HepG2 (cell line): ENCODE data around the gene TRIM34. TPM values are rescaled to one million over a fixed set of nuclear protein-coding genes. Genes with fewer than 3 reads are reported as not detected.

Experiments used
- ATAC-seq: fragments of 200-7000 bp; cut with Tn5 transposase; 3 replicates; pipeline ENCODE4 v1.9.1; 2020; ENCODE audit warnings: mild to moderate bottlenecking, moderate library complexity
- BruUV-seq: library from RNA; stranded (reverse); fragments of 400-500 nt; replicated peaks from 2 replicates; lab custom pipeline; 2021; lab: Mats Ljungman, UMichigan
- CTCF ChIA-PET: fragments of 300-600 bp; formaldehyde crosslinking; extraction: SDS; loops from one replicate; lab custom pipeline; 2021; ENCODE audit warnings: low total read pairs, inconsistent platforms, low intra/inter-chr PET ratio; lab: Yijun Ruan, JAX
- POLR2A ChIA-PET: fragments of 350-600 bp; sonication (Branson Sonifier 250); formaldehyde crosslinking; loops from one replicate; lab custom pipeline; 2020; ENCODE audit warnings: antibody characterized with exemption, inconsistent platforms; lab: Yijun Ruan, JAX
- DNase-seq: peaks from one replicate; pipeline ENCODE4 v3.0.0-alpha.2; 2015; ENCODE audit warnings: low spot score
- FAIRE-seq: peaks from 3 replicates; lab custom pipeline; 2011; peaks lifted over from hg19 to GRCh38; lab: Jason Lieb, UNC
- H2AFZ ChIP-seq: one replicate; pipeline ENCODE4 v1.6.1; 2011; ENCODE audit warnings: low read length, inconsistent platforms
- H3K27ac ChIP-seq: fragments of 300-600 bp; 3 replicates; pipeline ENCODE4 v1.8.0; 2011; ENCODE audit warnings: mixed run types, mild to moderate bottlenecking, mixed read lengths, low read length, inconsistent platforms; ENCODE audit not compliant: insufficient read depth; ENCODE audit errors: extremely low read length
- H3K27me3 ChIP-seq, 2 experiments: fragments of 200-600 bp in 1 of 2; 2 replicates in 1 of 2; 3 replicates in 1 of 2; pipeline versions ENCODE4 v1.6.0 to v1.8.0; 2011; ENCODE audit warnings: low read length in 2 of 2, mild to moderate bottlenecking in 2 of 2, moderate library complexity in 2 of 2, inconsistent platforms in 1 of 2; ENCODE audit not compliant: insufficient read depth in 2 of 2, control insufficient read depth in 1 of 2
- H3K36me3 ChIP-seq, 2 experiments: fragments of 200-600 bp in 1 of 2; replicated peaks in 1 of 2; 2 replicates in 1 of 2; 3 replicates in 1 of 2; pipeline versions ENCODE4 v1.5.1 to v1.8.0; 2011; ENCODE audit warnings: low read length in 2 of 2, inconsistent platforms in 1 of 2; ENCODE audit not compliant: insufficient read depth in 2 of 2, control insufficient read depth in 1 of 2
- H3K4me1 ChIP-seq: 2 replicates; pipeline ENCODE4 v1.5.1; 2012; ENCODE audit warnings: low read length, inconsistent platforms; ENCODE audit not compliant: insufficient read depth
- H3K4me2 ChIP-seq: 2 replicates; pipeline ENCODE4 v1.6.0; 2011; ENCODE audit warnings: low read depth, low read length, inconsistent platforms
- H3K4me3 ChIP-seq, 3 experiments: fragments of 200-600 bp in 1 of 3; sonication (generic), shearing (Covaris generic) in 1 of 3; replicated peaks in 1 of 3; 2 replicates each; pipeline ENCODE4 v1.5.1; 2011 to 2016; ENCODE audit warnings: low read length in 3 of 3, inconsistent platforms in 2 of 3, low read depth in 2 of 3, mild to moderate bottlenecking in 2 of 3, control low read depth in 1 of 3, mixed read lengths in 1 of 3; ENCODE audit not compliant: insufficient read depth in 1 of 3
- H3K79me2 ChIP-seq: one replicate; pipeline ENCODE4 v1.6.1; 2011; ENCODE audit warnings: low read length, inconsistent platforms; ENCODE audit not compliant: insufficient read depth
- H3K9ac ChIP-seq: 2 replicates; pipeline ENCODE4 v1.6.0; 2011; ENCODE audit warnings: mild to moderate bottlenecking, low read depth, low read length, inconsistent platforms; ENCODE audit not compliant: insufficient read depth
- H3K9me3 ChIP-seq: 2 replicates; pipeline ENCODE4 v1.5.1; 2012; ENCODE audit warnings: mild to moderate bottlenecking, low read length
- H4K20me1 ChIP-seq: 2 replicates; pipeline ENCODE4 v1.6.0; 2011; ENCODE audit warnings: inconsistent platforms, mild to moderate bottlenecking, low read length, moderate library complexity; ENCODE audit not compliant: insufficient read depth
- CEBPZ ChIP-seq: IDR thresholded peaks from 2 replicates; pipeline ENCODE4 v1.6.1; 2012; ENCODE audit warnings: low read length, improper control_type of control experiment
- CTCF ChIP-seq: sonication (generic); formaldehyde crosslinking; IDR thresholded peaks from 2 replicates; pipeline ENCODE4 v1.5.0; 2020; ENCODE audit warnings: mild to moderate bottlenecking, missing genetic modification reagents, moderate library complexity
- ETS1 ChIP-seq: sonication (generic); formaldehyde crosslinking; IDR thresholded peaks from 2 replicates; pipeline ENCODE4 v1.4.0; 2020; ENCODE audit warnings: missing genetic modification reagents
- FOXM1 ChIP-seq: sonication (generic); formaldehyde crosslinking; IDR thresholded peaks from 2 replicates; pipeline ENCODE4 v1.5.0; 2020; ENCODE audit warnings: missing genetic modification reagents
- GTF2F1 ChIP-seq: fragments of 150-350 bp; IDR thresholded peaks from 2 replicates; pipeline ENCODE4 v1.6.1; 2014; ENCODE audit warnings: low read length
- IRF1 ChIP-seq: sonication (generic); formaldehyde crosslinking; IDR thresholded peaks from 2 replicates; pipeline ENCODE4 v1.4.0; 2020; ENCODE audit warnings: low read depth, mild to moderate bottlenecking, missing genetic modification reagents
- PBX3 ChIP-seq: sonication (generic); formaldehyde crosslinking; IDR thresholded peaks from 2 replicates; pipeline ENCODE4 v1.8.1; 2023; ENCODE audit warnings: missing genetic modification reagents, inconsistent platforms, borderline replicate concordance
- SAFB2 ChIP-seq: sonication (generic); formaldehyde crosslinking; IDR thresholded peaks from 2 replicates; pipeline ENCODE4 v1.5.1; 2020; ENCODE audit warnings: missing genetic modification reagents, low read depth, mild to moderate bottlenecking, borderline replicate concordance
- SNAPC2 ChIP-seq: sonication (generic); formaldehyde crosslinking; IDR thresholded peaks from 2 replicates; pipeline ENCODE4 v1.8.1; 2022; ENCODE audit warnings: mild to moderate bottlenecking, missing genetic modification reagents
- TCF7L2 ChIP-seq: IDR thresholded peaks from 2 replicates; pipeline ENCODE4 v1.6.1; 2011; ENCODE audit warnings: mild to moderate bottlenecking, low read depth, low read length, moderate library complexity
- ZNF326 ChIP-seq: sonication (generic); formaldehyde crosslinking; IDR thresholded peaks from 2 replicates; pipeline ENCODE4 v1.4.0; 2020; ENCODE audit warnings: missing genetic modification reagents, borderline replicate concordance
- ZNF383 ChIP-seq: sonication (generic); formaldehyde crosslinking; IDR thresholded peaks from 2 replicates; pipeline ENCODE4 v1.4.0; 2020; ENCODE audit warnings: missing genetic modification reagents, mild to moderate bottlenecking, borderline replicate concordance
- ZNF451 ChIP-seq: sonication (generic); formaldehyde crosslinking; IDR thresholded peaks from 2 replicates; pipeline ENCODE4 v1.5.0; 2020; ENCODE audit warnings: mild to moderate bottlenecking, missing genetic modification reagents
- ZNF644 ChIP-seq: IDR thresholded peaks from 2 replicates; pipeline ENCODE4 v1.6.1; 2016; ENCODE audit warnings: low read depth
- ZNF75D ChIP-seq: sonication (generic); formaldehyde crosslinking; IDR thresholded peaks from 2 replicates; pipeline ENCODE4 v1.8.1; 2023; ENCODE audit warnings: missing genetic modification reagents, mild to moderate bottlenecking, borderline replicate concordance
- WGBS: methylation state at CpG from one replicate; pipeline ENCODE4 v1.1.6; 2017; ENCODE audit warnings: low lambda C conversion rate; 5-methylcytosine and 5-hydroxymethylcytosine counted together
- in situ Hi-C: cut with HindIII; loops from 2 replicates; pipeline ENCODE4 v1.10.0; 2017; ENCODE audit warnings: low pct_unique_long_range_greater_than_20kb; ENCODE audit not compliant: extremely low pct_ligation_motif_present
- intact Hi-C: fragments of 100-400 bp; cut with micrococcal nuclease; formaldehyde crosslinking; loops from one replicate; pipeline ENCODE4 v1.10.0; 2022; ENCODE audit not compliant: unreplicated experiment
- polyA plus RNA-seq, 8 experiments: library from polyadenylated mRNA; depleted of rRNA in 3 of 8; stranded (reverse) in 7 of 8; unstranded in 1 of 8; fragments of >200 nt; fragmentation: Illumina TruSeq in 4 of 8; extraction: Trizol in 4 of 8; gene quantifications; 2 replicates each; pipeline versions ENCODE4 v1.2.1 to v1.2.3, GENCODE V29; 2011 to 2016; ENCODE audit warnings: low read depth in 4 of 8, missing spikeins in 1 of 8, mixed read lengths in 1 of 8; ENCODE audit not compliant: insufficient read depth in 1 of 8
- total RNA-seq, 5 experiments: library from RNA; depleted of rRNA; stranded (reverse); fragments of >200 nt; fragmentation: Illumina TruSeq; extraction: Trizol; gene quantifications; 2 replicates each; pipeline ENCODE4 v1.2.3, GENCODE V29; 2016; ENCODE audit warnings: low read depth in 1 of 5
- TF ChIP-seq, protein P1 (sequence below): IDR thresholded peaks from 2 replicates; pipeline ENCODE4 v1.6.1; 2016; ENCODE audit warnings: missing compliant biosample characterization, missing genetic modification reagents, borderline replicate concordance

Gene TRIM34
- total and polyA plus RNA-seq, 2 of the 13 experiments (the other 11 are each of a cell fraction or from before 2014, with no cell fraction given), result 0.13 to 0.42 TPM

DNA sequence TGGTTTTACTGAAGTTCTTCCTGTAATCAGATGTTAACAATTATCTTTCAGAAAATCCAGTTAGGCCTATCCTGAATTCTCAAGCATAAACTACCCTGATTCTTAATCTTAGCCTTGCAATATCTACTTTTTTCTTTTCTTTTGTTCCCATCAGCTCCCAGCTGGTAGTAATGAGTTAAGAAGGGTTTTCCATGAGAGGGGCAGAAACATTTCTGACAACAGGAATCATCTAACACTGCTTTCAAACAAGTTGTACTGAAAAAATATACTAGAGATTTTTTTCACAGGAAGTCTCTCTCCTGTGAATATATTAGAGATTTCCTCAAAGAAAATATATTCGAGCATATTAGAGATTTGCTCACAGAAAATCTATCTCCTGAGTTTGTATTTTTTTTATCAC is 31.7 kb upstream of the TRIM34 start:
- no peaks in the 10 kb centered on the region for H3K27me3 ChIP-seq
- CTCF ChIA-PET, result no interaction called here
- no peaks in the 10 kb centered on the region for H4K20me1 ChIP-seq
- no TSS peak for BruUV-seq
- no peak overlapping the region for H3K4me3 ChIP-seq
- intact Hi-C loops (no loop called here), in situ Hi-C loops (no loop called here)
- TF ChIP-seq CEBPZ, result no peak
- TF ChIP-seq SAFB2 (CRISPR knock-in tag), result no peak
- no peak for TF ChIP-seq IRF1
- no peak for TF ChIP-seq TCF7L2
- no peak for TF ChIP-seq ZNF383 (CRISPR knock-in tag)
- TF ChIP-seq, protein P1, sequence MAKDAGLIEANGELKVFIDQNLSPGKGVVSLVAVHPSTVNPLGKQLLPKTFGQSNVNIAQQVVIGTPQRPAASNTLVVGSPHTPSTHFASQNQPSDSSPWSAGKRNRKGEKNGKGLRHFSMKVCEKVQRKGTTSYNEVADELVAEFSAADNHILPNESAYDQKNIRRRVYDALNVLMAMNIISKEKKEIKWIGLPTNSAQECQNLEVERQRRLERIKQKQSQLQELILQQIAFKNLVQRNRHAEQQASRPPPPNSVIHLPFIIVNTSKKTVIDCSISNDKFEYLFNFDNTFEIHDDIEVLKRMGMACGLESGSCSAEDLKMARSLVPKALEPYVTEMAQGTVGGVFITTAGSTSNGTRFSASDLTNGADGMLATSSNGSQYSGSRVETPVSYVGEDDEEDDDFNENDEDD, result no peak
- no peak for TF ChIP-seq ZNF326 (CRISPR knock-in tag)
- no peak for TF ChIP-seq ETS1
- no peak for TF ChIP-seq ZNF75D
- TF ChIP-seq PBX3 (CRISPR knock-in tag), result no peak
- TF ChIP-seq SNAPC2, result no peak
- no peak for TF ChIP-seq ZNF644 (CRISPR knock-in tag)
- TF ChIP-seq CTCF (CRISPR knock-in tag), result no peak
- no peak for TF ChIP-seq ZNF451
- TF ChIP-seq FOXM1 (CRISPR knock-in tag), result no peak
- no peak for TF ChIP-seq GTF2F1
- no peak overlapping the region for H3K4me2 ChIP-seq
- no peaks in the 10 kb centered on the region for H3K79me2 ChIP-seq
- no peak overlapping the region for H3K9ac ChIP-seq
- H3K27ac ChIP-seq, result no peak overlapping the region
- no peaks in the 10 kb centered on the region for H3K9me3 ChIP-seq
- FAIRE-seq (no peak), ATAC-seq (no peak), DNase-seq (no peak)
- no peaks in the 10 kb centered on the region for H3K4me1 ChIP-seq
- H3K36me3 ChIP-seq, result no peaks in the 10 kb centered on the region
- 0% methylated on average over 1 of the region's 1 CpG for WGBS
- POLR2A ChIA-PET, result no interaction called here
- no peak overlapping the region for H2AFZ ChIP-seq
